CD4-positive, alpha-beta T cell treated with Interleukin-6 for 4 hours (primary cell): ENCODE measurements around the gene PPP1R15A.
"Not testable (repeated sequence)": the region's sequence is repeated elsewhere in the genome, so short reads cannot be mapped to it uniquely, and the experiment has no call there.

Experiments
- DNase-seq: peaks from one replicate; pipeline ENCODE4 v3.0.0-alpha.2; 2020; ENCODE audit warnings: mixed read lengths

The PPP1R15A gene

DNA sequence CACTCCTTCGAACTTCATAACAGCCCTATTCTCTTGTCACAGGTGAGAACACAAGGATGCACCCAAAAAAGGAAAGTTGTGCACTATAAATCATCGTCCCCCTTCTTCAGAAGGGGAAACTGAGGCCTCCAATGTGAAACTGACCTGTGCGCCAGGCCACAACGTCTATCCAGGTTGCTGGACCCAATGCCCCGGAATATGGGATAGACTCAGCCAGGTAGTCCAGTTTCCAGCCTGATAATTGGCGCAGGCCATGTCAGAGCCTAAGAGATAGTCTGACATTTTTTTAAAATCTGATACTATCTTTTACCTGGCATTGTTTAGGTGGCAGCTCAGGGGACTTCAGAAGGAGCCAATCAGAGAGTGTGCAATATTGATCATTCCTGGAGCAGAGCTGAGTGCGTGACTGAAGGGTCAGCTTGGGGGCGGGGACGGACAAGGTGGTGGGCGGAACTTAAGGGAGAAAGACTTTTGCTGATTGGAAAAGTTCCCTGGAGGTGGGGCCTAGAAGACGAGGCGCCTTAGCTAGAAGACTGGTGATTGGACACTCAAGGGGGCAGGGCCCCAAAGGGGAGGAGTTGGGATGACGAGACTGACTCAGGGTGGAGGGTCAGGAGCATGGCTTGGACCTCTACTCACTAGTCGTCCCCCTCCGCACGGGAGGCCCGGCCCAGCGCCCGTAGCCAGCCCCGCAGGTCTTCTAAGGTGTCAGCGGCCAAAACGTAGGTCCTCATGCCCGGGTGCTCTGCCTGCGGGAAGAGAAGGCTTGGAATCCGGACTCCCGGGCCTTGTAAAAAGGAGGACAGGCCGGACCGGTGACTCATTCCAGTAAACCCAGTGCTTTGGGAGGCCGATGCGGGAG, 12.3 kb upstream of the PPP1R15A start:
- no peak for DNase-seq

DNA sequence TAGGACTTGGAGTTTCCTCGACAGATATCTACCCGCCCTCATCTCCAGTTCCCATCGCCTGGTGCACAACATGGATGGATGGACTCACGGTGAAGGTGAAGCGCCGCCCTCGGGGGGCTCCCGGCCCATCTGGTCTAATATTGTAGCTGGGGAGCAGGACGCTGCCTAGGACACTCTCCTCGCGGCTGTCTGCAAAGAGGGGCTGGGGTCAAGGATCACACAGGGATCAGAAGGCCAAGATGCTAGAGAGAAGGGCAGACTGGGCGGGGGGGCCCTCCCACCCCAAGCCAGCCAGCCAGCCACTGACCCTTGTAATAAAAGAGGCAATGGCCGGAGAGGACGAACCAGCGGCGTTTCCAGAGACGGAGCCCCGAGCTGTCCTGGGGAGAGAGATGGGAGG, 10.9 kb upstream of the PPP1R15A start:
- no peak for DNase-seq

DNA sequence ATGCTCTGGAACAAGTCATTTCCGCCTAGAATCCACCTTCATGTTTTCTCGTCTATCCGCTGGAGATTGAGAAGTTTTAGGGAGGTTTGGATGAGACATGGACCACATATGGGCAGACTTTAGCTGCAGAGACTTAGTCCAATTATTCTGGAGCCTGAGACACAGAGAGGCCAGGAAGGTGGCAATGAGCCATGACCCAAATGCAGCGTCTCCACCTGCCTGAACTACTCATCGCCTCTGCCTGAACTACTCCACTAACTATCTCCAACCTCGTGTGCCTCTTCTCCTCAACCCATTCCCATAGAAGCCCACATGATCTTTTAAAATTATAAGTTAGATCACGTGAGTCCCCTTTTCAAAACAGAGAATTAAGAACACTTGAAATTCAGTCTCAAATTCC, 9.4 kb upstream of the PPP1R15A start:
- no peak for DNase-seq

DNA sequence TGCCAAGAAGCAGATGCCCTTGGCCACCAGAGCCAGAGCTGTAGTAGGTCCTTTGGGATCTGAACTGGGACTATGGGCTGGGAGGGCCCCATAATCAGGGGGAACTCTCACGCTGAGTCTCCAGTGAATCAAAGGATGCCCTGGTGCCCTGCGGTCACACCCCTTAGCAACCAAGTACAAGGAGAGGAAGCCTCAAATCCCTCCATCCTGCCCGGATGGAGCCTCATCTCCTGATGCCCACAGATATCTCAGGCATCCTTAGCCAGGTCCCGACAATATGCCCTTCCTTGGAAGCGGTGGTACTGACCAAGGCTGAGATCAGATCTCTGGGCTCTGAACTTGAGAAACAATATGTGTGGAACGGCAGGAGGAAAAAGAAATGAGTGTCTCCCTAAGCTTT, 5.5 kb upstream of the PPP1R15A start:
- DNase-seq: no peak

DNA sequence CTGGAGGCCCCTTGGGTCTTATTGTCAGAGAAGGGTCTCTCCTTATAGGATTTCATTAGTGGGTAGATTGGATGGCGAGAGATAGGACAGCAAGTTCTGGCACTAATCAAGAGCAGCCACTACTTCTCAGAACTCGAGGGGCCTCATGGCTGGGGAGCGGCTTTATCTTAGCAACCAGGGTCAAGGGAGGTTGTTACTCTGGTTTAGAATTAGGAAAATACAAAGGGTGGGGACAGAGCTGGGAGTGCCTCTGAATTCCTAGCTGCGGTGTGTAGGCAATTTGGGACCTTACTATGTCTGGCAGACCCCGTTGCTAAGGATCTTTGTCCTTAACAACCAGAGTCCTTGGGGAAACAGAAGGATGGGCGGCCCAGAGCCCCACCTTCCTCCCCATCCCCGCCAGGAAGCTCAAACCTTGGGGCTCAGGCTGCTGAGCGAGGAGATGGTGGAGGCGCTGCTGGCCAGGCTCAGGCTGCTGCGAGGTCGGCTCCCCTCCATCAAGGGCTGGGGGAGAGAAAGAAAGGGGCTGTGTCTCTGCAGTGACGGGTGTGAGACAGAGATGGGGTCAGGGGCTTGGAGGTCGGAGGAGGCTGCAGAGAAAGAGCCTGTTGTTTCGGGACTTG, 5.0 kb upstream of the PPP1R15A start:
- DNase-seq: no peak

DNA sequence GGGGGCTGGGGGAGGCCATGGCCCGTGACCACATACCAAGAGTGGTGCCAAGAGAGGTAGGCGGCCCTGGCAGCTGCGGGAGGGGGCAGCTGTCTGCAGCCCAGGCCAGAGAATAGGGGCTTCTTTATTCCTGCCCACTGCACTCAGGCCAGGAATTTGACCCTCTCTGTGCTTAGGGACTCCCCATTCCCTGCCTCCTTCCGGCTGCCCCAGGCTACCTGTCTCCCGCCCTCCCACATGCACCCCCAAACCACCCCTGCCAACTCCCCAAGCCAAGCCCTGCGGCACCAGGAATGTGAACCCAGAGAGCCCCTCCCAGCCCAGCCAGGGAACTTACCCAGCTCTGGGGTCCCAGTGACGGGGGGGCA, 4.5 kb upstream of the PPP1R15A start:
- no peak for DNase-seq

DNA sequence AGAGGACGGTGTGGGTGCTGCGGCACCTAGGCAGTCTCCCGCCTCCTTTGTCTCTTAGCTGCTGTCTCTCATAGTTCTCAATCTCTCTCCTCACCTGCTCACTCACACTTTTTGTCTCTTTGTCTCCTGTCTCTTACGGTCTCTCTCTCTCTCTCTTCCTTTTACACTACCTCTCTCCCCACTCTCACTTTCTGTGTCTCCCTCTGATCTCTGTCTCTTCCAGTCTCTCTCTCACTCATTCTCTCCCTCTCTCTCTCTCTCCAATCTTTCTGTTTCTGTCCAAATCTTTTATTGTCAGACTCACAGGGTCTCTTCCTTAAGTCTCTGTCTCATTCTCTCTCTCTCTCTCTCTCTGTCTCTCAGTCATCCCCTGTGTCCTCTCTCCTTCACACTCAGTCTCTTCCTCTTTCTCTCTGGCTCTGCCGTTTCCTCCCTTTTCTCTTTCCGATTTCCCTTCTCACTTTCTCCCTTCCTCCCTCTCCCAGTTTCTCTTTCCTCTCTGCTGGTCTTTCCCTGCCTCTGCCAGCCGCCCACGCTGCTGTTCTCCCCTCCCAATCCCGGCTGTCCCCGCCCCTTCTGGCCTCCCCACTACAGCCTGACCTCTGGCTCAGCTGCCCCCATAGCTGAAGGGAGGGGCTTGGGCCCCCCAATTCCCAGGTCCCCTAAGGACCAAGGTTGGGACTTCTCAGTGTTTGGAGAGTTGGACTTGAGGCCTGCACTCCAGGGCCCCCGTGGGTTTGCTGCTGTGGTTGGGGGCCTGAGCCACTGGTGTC, 3.9 kb upstream of the PPP1R15A start, which contains the start of gene PLEKHA4:
Gene PLEKHA4 (minus strand): TSS at position 504 of the 773 bp plus-strand sequence. CDS start 997 bp downstream, outside the sequence.
- DNase-seq: no peak

DNA sequence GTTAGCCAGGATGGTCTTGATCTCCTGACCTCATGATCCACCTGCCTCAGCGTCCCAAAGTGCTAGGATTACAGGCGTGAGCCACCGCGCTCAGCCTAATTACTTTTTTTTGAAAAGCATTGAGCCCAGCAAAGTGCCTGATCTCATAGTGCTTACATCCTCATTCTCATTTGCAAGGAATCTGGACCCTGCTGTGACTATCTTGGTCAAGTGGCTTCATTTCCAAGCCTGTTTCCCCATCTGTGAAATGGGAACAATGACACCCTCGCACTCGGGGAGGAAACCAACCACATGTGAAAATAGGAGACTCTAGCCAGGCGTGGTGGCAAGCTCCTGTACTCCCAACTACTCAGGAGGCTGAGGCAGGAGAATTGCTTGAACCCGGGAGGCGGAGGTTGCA, 2.2 kb upstream of the PPP1R15A start:
- DNase-seq: no peak

DNA sequence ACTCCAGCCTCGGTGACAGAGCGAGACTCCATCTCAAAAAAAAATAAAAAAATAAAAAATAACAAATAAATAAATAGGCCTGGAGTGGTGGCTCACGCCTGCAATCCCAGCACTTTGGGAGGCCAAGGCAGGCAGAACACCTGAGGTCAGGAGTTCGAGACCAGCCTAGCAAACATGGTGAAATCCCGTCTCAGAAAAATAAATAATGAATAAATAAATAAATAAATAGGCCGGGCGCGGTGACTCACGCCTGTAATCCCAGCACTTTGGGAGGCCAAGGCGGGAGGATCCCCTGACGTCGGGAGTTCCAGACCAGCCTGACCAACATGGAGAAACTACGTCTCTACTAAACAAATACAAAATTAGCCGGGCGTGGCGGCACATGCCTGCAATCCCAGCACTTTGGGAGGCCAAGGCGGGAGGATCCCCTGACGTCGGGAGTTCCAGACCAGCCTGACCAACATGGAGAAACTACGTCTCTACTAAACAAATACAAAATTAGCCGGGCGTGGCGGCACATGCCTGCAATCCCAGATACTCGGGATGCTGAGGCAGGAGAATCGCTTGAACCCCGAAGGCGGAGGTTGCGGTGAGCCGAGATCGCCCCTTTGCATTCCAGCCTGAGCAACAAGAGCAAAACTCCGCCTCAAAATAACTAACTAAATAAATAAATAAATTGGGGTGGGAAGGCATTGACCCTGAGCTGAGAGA, 595 bp upstream of the PPP1R15A start:
- DNase-seq: not testable (repeated sequence)

DNA sequence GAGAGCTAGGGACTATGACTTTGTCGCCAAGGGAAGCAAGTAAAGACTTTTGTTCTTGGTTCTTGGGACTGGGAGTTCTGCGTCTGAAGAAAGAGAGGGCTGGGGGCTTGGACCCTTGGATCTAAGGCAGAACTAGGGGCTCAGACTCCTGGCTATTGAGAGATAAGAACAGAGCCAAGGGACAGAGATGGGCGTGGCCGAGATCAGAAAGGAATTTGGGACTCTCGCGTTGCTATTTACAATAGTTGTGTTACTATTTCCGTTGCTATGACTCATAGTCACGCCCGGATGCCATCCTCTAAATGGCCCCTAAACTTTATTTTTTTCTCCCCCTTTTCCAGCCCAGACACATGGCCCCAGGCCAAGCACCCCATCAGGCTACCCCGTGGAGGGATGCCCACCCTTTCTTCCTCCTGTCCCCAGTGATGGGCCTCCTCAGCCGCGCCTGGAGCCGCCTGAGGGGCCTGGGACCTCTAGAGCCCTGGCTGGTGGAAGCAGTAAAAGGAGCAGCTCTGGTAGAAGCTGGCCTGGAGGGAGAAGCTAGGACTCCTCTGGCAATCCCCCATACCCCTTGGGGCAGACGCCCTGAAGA, 759 bp downstream of the PPP1R15A start:
- DNase-seq: peak; percentile 84

DNA sequence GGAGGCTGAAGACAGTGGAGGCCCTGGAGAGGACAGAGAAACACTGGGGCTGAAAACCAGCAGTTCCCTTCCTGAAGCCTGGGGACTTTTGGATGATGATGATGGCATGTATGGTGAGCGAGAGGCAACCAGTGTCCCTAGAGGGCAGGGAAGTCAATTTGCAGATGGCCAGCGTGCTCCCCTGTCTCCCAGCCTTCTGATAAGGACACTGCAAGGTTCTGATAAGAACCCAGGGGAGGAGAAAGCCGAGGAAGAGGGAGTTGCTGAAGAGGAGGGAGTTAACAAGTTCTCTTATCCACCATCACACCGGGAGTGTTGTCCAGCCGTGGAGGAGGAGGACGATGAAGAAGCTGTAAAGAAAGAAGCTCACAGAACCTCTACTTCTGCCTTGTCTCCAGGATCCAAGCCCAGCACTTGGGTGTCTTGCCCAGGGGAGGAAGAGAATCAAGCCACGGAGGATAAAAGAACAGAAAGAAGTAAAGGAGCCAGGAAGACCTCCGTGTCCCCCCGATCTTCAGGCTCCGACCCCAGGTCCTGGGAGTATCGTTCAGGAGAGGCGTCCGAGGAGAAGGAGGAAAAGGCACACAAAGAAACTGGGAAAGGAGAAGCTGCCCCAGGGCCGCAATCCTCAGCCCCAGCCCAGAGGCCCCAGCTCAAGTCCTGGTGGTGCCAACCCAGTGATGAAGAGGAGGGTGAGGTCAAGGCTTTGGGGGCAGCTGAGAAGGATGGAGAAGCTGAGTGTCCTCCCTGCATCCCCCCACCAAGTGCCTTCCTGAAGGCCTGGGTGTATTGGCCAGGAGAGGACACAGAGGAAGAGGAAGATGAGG, 1.5 kb downstream of the PPP1R15A start:
- no peak for DNase-seq

DNA sequence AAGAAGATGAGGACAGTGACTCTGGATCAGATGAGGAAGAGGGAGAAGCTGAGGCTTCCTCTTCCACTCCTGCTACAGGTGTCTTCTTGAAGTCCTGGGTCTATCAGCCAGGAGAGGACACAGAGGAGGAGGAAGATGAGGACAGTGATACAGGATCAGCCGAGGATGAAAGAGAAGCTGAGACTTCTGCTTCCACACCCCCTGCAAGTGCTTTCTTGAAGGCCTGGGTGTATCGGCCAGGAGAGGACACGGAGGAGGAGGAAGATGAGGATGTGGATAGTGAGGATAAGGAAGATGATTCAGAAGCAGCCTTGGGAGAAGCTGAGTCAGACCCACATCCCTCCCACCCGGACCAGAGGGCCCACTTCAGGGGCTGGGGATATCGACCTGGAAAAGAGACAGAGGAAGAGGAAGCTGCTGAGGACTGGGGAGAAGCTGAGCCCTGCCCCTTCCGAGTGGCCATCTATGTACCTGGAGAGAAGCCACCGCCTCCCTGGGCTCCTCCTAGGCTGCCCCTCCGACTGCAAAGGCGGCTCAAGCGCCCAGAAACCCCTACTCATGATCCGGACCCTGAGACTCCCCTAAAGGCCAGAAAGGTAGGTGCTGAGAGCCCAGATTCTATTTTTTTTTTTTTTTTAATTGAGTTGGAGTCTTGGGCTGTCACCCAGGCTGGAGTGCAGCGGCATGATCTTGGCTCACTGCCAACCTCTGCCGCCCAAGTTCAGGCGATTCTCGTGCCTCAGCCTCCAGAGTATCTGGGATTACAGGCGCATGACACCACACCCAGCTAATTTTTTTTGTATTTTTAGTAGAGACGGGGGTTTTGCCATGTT, 2.3 kb downstream of the PPP1R15A start:
- no peak for DNase-seq

DNA sequence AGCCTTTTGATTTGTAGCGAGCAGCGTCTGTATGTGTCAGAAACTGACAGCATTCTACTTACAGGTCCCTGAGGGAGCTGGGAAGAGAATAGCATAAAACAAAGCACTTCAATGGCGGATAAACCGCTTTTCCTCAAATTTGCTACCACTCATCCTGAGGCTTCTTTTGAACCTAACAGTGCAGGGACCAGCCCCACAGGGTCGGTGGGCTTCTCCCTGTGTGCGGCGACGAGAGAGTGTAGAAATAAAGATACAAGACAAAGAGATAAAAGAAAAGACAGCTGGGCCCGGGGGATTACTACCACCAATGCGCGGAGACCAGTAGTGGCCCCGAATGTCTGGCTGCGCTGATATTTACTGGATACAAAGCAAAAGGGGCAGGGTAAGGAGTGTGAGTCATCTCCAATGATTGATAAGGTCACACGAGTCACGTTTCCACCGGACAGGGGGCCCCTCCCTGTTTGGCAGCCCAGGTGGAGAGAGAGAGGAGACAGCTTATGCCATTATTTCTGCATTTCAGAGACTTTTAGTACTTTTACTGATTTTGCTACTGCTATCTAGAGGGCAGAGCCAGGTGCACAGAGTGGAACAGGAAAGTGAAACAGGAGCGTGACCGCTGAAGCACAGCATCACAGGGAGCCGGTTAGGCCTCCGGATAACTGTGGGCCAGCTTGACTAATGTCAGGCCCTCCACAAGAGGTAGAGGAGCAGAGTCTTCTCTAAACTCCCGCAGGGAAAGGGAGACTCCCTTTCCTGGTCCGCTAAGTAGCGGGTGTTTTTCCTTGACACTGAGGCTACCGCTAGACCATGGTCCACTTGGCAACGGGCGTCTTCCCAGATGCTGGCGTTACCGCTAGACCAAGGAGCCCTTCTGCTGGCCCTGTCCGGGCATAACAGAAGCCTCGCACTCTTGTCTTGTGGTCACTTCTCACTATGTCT, 4.1 kb downstream of the PPP1R15A start:
- DNase-seq: peak; percentile 64

DNA sequence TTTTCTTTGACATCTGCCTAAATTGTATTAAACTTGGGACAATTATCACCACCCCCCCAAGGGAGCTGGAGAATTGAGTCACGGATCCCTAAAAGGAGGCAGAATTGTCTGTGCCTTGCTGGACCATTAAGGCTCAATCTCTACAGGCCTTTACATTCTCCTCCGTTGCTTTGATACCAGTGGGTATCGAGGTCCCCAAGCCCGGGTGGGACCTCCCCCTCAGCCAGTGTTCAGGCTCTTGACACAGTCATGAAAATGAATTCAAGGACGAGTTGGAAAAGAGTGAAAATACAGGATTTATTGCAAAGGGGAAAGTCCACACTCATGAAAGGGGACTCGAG, 5.6 kb downstream of the PPP1R15A start:
- DNase-seq: no peak

DNA sequence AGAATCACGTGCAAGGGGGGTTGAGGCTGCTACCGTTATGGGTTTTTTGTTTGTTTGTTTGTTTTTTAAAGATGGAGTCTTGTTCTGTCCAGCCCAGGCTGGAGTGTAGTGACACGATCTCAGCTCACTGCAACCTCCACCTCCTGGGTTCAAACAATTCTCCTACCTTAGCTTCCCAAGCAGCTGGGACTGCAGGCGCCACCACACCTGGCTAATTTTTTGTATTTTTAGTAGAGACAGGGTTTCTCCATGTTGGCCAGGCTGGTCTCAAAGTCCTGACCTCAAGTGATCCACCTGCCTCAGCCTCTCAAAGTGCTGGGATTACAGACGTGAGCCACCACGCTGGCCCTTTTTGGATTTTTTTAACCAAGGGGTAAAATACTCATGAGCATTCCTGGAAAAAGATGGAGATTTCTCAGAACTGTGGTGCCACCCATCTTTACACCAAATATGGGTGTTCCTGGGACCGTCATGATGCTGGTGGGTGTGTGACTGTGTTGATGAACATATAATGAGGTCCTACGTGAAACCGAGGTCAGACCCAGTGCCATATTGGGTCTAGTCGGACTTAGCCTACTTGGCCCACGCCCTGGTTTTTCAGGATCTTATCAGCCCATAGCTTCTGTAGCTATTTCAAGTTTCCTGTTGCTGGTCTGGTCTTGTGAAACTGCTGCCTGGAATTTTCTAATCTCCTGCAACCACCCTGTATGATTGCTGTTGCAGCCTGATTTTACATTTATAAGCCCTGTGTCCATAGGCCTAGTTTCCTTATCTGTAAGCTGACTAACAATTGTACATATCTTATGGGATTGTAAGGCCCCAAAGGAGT, 6.2 kb downstream of the PPP1R15A start:
- DNase-seq: no peak

DNA sequence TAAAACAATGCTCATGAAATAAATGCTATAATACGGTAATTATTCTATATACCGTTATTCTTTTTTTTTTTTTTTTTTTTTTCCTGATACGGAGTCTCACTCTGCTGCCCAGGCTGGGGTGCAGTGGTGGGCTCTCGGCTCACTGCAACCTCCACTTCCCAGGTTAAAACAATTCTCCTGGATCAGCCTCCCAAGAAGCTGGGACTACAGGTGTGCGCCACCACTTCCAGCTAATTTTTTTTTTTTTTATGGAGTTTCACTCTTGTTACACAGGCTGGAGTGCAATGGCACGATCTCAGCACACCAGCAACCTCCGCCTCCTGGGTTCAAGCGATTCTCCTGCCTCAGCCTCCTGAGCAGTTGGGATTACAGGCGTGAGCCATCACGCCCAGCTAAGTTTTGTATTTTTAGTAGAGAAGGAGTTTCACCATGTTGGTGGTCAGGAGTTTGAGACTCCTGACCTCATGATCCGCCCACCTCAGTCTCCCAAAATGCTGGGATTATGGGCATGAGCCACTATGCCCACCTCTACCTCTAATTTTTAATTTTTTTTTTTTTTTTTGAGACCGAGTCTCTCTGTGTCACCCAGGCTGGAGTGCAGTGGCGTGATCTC, 6.9 kb downstream of the PPP1R15A start:
- DNase-seq: no peak

DNA sequence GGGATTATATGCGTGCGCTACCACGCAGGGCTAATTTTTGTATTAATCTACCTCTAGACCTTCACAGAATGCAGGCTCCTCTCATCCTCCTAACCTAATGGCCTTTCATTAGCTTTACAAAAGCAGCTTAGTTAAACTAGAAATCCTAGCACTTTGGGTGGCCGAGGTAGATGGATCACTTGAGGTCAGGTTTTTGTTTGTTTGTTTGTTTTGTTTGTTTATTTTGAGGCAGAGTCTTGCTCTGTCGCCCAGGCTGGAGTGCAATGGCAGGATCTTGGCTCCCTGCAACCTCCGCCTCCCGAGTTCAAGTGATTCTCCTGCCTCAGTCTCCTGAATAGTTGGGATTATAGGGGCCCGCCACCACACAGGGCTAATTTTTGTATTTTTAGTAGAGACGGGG, 7.5 kb downstream of the PPP1R15A start:
- DNase-seq: not testable (repeated sequence)
